ENCODE measurements around the gene MRFAP1.
"Not testable (repeated sequence)": the region's sequence is repeated elsewhere in the genome, so short reads cannot be mapped to it uniquely, and the experiment has no call there.

The MRFAP1 gene

DNA sequence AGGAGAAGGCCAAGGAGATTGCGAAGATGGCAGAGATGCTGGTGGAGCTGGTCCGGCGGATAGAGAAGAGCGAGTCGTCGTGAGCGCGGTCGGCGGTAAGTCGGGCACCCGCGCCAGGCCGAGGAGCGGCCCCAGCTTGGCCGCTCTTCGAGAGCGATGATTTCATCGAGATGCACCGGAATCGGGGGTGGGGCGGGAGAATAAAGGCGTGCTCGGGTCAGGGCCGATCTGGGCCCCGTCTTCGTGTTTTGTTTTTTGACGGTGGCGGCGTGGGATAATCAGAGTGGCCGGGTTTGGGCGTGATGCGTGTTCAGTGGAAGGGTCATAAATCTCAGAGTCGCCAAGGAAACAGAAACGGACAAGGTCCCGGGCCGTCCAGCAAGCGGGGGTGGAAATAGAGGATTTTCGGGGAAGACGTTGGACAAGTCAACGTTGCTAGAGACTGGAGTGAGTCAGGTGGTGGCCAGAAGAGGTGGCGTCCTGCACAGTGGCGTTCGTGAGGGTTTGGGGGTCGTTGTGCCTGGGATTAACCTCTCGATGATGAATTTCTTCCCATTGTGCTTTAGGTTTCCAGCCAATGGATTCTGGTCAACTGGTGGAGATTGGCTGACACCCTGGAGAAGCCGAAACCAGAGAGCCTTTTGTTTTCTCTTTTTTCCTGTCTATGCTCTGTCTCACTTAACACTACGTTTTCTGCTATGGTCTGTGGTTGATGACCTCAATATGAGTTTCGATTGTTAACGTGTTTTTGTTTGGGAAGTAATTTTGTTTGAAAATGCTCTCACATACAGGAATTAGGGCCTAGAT, 882 bp downstream of the MRFAP1 start:
- no peak for DNase-seq

DNA sequence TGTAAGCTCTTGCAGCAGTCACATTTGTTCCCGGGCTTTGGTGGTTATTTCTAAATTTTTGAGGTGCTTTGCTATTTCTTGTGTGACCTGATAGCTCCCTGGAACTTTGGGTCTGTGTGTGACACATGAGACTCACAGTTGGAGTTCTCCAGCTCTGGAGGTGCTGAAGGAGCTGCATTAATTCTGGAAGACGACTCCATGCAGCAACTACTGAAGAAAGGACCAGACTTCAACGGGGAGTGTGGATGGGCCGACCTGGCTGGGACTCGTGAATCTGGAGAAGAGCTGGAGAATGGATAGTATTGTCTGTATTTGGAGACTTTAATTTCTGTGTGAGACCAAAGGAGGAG, 1.5 kb downstream of the MRFAP1 start:
- DNase-seq: no peak

DNA sequence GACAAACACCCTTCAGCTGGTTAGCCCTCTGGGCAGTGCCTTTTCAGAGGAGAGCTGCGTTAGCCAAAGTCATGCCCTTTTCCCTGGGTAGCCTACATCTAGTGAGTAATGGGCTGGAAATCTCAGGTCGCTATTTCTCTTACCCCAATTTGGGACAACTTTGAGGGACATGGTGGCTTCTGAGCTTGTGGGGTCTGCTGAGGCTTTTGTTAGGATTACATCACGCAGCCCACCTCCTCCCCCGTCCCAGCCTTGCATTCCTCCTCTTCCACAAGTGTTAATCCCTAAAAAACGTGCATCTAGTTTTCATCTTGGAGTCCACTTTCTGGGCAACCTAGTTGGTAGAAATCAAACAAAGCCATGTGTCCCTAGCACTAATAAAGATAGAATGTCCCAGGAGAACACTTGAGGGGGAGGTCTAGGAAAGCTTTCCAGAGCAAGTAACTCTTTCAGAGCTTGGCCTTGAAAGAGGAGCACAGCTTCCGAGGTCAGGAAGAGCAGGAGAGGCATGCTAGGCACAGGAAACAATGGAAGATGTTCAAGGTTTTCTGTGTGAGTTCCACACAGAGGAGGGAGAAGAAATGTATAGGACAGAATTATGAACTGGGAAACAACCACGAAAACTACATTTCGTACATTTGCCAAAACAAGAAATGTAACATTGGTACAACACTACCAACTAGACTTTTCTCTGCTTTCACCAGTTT, 2.8 kb downstream of the MRFAP1 start:
- no peak for DNase-seq

DNA sequence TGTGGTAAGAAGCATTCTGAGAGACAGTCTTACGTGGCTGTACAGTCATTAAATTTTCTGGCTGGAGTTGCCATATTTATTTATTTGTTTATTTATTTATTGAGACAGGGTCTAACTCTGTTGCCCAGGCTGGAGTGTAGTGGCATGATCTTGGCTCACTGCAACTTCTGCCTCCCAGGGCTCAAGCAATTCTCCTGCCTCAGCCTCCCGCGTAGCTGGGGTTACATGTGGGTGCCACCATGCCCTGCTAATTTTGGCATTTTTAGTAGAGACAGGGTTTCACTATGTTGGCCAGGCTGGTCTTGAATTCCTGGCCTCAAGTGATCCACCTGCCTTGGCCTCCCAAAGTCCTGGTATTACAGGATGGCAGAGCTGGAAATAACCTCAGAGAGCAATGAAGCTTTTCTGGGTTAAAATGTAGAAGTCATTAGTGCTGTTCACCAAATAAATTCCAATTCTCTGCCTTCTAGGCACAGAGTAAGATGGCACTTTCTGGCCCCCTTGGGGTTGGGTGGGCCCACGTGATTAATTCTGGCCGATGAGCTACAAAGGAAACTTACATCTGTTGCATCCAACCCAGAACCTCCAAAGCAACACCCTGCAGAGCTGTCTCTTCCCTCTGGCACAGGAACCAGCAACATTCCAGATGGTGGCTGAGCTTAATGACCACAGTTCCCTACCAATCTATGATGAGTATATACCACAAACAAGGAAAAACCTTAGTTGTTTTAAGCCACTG, 4.5 kb downstream of the MRFAP1 start:
- DNase-seq: no peak

DNA sequence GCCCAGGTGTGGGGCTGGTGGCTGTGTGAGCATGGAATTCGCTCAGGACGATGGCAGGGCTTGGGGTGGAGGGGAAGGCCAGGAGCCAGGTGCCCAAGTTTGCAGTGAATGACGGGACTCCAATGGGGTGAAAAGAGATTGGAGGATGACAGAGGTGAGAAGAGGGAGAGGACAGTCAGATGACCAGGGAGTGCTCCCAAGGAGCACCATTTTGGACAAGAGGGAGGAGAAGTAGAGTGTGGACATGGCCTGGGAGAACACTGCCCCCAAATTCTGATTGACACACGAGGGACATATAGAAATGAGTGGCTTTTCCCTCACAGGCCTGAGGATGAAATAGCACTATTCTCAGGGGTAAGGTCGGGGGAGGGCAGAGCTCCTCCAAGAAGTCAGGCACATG, 6.7 kb downstream of the MRFAP1 start:
- no peak for DNase-seq

DNA sequence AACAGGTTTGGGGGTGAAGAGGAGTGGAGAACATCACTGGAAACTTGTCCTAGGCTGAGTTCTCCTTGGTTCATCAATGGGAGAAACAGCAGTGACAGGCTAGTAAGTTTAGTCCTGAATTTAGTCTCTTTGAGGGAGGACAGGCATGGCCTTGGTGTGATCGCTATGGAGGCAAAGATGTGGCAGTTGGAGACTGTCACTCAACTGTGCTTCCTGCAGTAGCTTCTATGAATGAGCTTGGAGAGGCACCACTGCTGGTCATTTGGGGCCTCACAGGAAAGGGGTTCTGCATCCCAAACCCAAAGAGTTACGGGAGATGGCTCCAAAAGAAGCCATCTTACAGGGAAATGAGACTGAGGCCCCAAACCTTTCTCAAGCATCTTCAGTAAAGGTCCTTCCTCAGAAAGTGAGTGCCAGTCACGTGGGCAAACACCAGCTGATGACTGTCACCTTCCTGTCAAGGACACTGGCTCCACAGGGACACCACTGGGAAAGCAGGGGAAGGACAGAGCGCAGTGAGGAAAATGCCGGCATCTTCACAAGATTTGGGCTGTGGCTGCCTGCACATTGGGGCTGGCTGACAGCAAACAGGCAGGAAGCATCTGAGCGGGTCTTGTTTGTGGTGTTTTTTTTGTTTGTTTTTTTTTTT, 7.2 kb downstream of the MRFAP1 start:
- no peak for DNase-seq

DNA sequence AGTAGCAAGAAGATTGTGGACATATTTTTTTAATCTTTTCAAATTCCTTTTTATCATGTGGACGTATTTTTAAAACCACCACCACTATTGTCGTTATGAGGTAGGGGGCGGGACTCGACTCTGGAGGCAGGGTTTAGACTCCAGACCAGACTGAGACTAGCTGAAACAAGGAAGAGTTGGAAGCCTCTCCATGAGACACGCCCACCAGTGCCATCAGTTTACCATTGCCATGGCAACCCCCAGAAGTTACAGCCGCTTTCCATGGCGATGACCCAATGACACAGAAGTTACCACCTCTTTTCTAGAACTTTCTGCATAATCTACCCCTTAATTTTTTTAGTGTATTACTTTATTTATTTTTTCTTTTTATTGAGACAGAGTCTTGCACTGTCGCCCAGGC, 8.7 kb downstream of the MRFAP1 start:
- no peak for DNase-seq

DNA sequence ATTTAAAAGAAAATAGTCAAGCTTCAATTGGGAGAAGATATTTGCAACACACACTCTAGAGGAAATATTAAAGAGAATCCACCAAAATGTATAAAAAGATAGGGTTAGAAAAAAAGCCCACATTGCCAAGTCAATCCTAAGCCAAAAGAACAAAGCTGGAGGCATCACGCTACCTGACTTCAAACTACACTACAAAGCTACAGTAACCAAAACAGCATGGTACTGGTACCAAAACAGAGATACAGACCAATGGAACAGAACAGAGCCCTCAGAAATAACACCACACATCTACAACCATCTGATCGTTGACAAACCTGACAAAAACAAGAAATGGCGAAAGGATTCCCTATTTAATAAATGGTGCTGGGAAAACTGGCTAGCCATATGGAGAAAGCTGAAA, 13.7 kb downstream of the MRFAP1 start:
- DNase-seq: not testable (repeated sequence)

DNA sequence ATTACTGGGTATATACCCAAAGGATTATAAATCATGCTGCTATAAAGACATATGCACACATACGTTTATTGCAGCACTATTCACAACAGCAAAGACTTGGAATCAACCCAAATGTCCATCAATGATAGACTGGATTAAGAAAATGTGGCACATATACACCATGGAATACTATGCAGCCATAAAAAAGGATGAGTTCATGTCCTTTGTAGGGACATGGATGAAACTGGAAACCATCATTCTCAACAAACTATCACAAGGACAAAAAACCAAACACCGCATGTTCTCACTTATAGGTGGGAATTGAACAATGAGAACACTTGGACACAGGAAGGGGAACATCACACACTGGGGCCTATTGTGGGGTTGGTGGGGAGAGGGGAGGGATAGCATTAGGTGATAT, 14.8 kb downstream of the MRFAP1 start:
- DNase-seq: not testable (repeated sequence)

DNA sequence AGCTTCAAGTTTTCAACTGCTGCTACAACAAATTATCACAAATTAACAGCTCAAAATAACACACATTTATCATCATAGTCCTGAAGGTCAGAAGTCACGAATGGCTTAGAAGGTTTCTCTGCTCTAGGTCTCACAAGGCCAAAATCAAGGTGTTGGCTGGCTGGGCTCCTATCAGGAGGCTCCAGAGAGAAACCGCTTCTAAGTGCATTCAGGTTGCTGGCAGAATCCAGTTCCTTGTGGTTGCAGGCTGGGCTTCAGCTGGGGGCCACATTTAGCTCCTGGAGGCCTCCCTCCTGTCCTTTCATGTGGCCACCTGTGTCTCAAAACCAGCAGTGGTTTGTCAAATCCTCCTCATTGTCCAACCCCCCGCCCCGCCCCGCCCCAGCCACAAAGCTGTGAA, 15.4 kb downstream of the MRFAP1 start:
- no peak for DNase-seq

DNA sequence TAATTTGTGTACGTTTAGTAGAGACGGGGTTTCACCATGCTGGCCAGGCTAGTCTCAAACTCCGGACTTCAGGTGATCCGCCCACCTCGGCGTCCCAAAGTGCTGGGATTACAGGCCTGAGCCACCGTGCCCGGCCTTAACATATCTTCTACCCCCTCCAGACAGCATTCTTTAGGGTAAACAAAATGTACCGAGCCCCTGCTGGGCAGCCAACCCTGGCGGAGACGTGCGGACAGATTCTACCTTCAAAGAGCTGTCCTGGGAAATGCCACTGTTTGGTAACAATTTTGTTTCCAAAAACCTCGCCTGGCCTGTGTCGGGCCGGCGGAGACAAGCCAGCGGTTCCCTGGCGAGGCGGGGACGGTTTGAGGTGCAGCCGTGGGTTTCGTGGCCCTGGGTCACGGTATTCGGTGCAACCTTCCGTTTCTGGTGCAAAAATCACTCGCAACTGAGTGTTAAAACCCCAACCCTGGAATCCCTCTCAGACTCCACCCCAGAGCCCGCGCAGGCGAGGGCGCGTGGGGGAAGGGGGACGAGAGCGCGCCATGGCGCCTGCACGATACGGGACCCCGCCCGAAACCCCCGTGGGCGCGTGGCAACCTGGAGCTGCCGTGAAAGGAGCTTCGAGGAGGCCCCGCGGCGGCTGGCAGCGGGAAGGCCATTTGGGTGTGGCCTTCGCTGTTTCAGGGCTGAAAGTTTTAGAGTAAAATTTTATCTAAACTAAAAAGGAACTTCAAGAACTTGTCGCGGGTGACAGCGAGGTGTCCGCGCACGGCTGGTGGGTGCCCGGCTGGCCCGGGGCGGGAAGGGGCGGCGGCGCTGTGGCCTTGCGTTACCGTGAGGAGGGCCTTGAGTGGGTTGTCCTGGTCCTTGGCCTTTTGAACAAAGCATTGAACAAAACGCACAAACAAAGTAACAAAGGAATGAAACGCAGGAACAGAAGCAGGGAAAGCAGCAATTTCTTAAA, 17.0 kb downstream of the MRFAP1 start:
- no peak for DNase-seq

DNA sequence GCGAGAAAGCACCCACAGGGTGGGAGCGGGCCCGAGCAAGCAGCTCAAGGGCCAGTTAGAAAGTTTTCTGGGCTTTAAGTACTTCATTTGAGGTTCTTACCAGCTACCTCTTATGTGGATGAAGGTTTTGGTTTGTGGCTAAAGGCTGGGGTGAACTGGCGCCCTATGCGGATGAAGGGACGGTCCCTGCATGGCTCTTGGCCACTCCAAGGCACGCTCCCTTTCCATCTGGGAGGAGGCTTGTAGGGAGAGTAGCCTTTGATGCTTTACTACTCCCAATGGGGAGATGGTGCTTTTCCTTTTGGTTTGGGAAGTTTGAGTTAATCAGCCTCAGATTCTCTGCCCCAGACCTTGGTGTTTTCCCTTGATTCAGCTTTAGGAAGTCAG, 17.7 kb downstream of the MRFAP1 start:
- DNase-seq: no peak

DNA sequence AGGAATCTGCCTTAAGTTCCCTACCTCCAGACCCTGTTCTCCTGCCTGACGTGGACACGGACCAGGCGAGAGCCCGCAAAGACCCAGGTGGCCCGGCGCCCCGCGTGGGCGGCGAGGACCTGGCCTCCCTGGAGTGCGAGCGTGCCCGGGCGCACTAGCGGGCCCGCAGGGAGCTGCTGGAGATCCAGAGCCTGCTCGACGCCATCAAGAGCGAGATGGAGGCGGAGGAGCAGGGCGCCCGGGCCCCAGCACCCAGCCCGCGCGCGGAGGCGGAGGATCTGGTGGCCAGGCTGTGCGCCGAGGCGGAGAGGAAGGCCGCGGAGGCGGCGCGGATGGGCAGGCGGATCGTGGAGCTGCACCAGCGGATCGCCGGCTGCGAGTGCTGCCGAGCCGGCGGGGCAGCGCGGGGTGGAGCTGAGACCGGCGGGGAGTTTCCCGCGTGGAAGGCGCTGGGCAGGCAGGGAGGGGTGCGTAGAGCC, 18.2 kb downstream of the MRFAP1 start:
- DNase-seq: no peak

DNA sequence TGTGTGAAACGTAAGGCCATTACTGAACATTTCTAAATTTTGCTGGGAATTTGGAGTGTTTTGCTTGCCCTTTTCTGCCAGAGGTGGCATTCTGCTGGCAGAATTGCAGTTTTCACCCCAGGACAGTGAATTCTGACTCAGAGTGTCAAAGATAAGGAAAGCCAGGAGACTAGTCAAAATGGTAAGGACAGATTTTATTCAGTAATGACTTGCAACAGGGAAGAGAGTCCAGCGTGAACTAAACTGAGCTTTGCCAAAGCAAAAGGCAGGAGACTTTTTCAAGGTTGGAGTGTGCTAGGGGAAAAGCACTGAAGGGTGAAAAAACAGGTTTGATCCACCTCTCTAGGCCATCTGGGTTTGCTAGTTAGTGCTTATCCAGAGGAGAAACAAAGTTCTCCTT, 19.4 kb downstream of the MRFAP1 start:
- no peak for DNase-seq

DNA sequence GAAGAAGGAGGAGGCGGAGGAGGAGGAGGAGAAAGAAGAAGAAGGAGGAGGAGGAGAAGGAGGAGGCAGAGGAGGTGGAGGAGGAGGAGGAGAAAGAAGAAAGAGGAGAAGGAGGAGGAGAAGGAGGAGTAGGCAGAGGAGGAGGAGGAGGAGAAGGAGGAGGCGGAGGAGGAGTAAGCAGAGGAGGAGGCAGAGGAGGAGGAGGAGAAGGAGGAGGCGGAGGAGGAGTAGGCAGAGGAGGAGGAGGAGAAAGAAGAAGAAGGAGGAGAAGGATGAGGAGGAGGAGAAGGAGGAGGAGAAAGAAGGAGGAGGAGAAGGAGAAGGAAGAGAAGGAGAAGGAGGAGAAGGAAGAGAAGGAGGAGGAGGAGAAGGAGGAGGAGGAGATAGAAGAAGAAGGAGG, 19.9 kb downstream of the MRFAP1 start:
- DNase-seq: no peak

DNA sequence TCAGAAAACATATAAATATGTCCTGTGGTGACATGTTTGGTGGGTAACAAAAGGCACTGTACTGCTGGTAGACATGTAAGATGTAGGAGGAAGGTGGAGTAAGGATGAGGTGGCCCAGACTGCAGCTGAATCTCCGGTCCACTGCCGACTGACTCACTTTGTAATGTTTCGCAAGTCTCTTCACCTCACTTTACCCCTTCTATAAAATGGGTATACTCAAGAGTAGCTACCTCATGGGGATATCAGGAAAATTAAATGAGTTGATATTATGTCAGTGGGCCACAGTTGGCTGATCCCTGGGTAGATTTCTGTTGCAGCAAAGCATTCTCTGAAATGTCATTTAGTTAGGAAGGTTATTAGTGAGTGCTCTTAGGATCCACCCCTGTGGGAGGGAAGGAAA, 22.1 kb downstream of the MRFAP1 start:
- DNase-seq: no peak

DNA sequence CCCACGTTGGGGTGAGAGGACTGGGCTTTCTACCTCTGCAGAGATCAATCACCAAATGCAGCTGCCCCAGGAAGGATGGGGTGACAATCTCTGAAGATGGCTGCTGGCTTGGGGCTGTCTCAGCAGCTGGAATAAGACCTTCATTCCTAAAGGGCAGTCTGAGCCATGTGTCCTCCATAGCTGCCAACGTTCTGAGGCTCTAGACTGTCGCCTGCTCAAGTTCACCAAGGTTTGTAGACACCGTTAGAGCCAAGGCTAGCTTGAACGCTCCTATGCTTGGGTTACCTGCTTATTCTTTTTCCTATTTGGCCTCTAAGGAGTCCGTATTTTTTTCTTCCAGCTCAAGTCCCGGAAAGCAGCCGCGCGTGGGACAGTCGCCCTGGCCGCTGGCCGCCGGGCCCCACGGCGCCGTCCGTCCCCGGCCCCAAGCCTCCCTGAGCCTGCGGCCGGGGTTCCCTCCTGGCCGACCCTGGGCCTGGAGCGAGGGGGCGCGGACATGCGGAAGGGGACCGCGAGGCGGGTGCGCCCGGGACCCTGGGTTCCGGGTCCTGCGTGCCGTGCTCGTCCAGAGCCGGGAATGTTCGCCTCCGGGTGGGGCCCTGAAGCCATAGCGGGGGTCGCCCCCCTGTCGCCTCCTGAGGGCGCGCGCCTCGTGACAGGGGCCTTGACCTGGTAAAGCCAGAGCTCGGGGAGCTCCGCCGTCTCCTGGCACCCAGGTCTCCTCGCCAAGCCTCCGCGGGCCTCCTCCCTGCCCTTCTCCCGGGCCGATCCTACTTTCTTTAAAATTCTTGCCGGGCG, 23.3 kb downstream of the MRFAP1 start:
- no peak for DNase-seq

DNA sequence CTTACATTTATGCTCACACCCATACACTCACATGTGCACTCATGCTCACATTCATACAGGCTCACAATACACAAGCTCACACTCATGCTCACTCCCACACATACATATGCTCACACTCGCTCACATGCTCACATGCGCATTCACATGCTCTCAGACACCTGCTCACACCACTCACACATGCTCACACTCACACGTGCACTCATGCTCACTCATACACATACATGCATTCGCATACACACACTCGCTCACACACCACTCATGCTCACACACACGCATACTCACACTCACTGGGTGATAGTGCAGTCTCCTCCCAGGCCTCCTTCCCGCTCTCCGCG, 24.8 kb downstream of the MRFAP1 start:
- no peak for DNase-seq

DNA sequence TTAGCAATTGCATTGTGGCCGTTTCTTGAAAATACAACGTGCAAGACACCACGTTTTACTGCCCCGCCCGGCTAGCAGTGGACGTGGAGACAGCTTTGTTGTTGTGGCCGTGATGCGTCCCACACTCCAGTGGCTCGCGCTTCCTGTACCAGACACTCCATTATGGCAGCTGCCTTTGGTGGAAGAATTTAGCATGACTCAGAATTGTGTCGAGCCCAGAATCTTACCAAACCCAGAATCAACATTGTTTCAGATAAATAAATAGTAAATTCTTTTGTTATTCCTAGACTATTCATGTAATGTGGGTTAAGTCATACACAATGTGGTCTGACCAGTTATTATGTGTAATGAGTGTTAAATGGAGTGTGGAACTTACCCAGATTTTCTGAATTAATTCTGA, 27.9 kb downstream of the MRFAP1 start:
- peak; percentile 15 for DNase-seq

DNA sequence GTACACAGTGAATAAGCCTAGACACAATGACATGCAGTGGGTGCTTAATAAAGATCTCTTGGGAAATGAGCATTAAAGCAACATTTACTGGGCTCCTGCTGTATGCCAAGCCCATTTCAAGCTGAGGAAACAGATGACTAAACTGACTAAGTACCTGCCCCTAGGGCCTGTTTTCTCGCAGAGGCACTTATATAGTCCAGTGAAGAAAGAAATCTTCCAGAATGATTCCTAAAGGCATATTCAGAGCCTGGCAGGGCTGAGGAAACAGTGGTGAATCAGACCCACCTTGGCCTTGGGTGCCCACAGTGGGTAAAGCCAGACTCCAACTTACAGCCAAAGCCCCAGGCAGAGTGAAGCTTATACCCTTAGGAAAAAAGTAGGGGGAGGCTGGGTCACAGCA, 31.2 kb downstream of the MRFAP1 start:
- DNase-seq: no peak

DNA sequence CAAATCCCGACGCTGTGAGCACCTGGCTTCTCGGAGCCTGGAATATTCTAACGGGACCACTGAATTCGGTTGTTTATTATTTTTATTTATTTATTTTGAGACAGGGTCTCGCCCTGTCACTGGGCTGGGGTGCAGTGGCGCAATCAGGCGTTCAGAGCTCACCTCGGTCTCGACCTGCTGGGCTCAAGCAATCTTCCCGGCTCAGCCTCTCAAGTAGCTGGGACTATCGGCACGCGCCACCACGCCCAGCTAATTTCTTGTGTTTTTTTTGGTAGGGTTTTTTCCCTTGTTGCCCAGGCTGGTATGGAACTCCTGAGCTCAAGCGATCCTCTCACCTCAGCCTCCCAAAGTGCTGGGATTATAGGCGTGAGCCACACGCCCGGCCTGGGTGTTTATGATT, 31.6 kb downstream of the MRFAP1 start:
- no peak for DNase-seq

Data from NCI-H748 treated with DMSO at 0.1 percent for 48 hours (cell line).